GM12878 (cell line): ENCODE measurements around the gene CCDC106. TPM values are rescaled to one million over a fixed set of nuclear protein-coding genes. Genes with fewer than 3 reads are reported as not detected.

ENCODE experiments used
- ATAC-seq: fragments of 200-7000 bp; cut with Tn5 transposase; 3 replicates; pipeline ENCODE4 v1.9.1; 2020; ENCODE audit warnings: mild to moderate bottlenecking, moderate library complexity
- BruUV-seq: library from RNA; stranded (reverse); fragments of 400-500 nt; replicated peaks from 2 replicates; lab custom pipeline; 2021; lab: Mats Ljungman, UMichigan
- CTCF ChIA-PET: fragments of 300-600 bp; sonication (Branson Sonifier 250); formaldehyde crosslinking; extraction: SDS; loops from one replicate; lab custom pipeline; 2021; ENCODE audit warnings: inconsistent platforms; lab: Yijun Ruan, JAX
- POLR2A ChIA-PET: fragments of 350-600 bp; formaldehyde crosslinking; extraction: SDS; loops from one replicate; lab custom pipeline; 2021; ENCODE audit warnings: inconsistent platforms; lab: Charles Lee
- RAD21 ChIA-PET: fragments of 300-600 bp; sonication (Branson Sonifier 250); formaldehyde crosslinking; loops from one replicate; lab custom pipeline; 2023; ENCODE audit warnings: antibody characterized with exemption; ENCODE audit not compliant: unreplicated experiment; lab: Charles Lee
- SMC1A ChIA-PET: fragments of 300-600 bp; sonication (Branson Sonifier 250); formaldehyde crosslinking; loops from one replicate; lab custom pipeline; 2023; ENCODE audit not compliant: unreplicated experiment, uncharacterized antibody; lab: Charles Lee
- DNase-seq: peaks from one replicate; pipeline ENCODE4 v3.0.0-alpha.2; 2011; ENCODE audit warnings: low read depth, low spot score
- FAIRE-seq: peaks from 3 replicates; lab custom pipeline; 2011; peaks lifted over from hg19 to GRCh38; lab: Jason Lieb, UNC
- H2AFZ ChIP-seq: 2 replicates; pipeline ENCODE4 v1.6.0; 2011; ENCODE audit warnings: low read depth, low read length, control low read depth; ENCODE audit not compliant: control insufficient read depth
- H3K27ac ChIP-seq: 2 replicates; pipeline ENCODE4 v1.5.1; 2011; ENCODE audit warnings: control low read depth; ENCODE audit not compliant: control insufficient read depth, insufficient read depth
- H3K27me3 ChIP-seq, 2 experiments: replicated peaks in 1 of 2; 2 replicates each; pipeline versions ENCODE4 v1.6.0 to v1.6.1; 2011; ENCODE audit warnings: low read length in 1 of 2; ENCODE audit not compliant: control insufficient read depth in 2 of 2, insufficient read depth in 2 of 2
- H3K36me3 ChIP-seq, 2 experiments: 2 replicates each; pipeline ENCODE4 v1.5.1; 2011; ENCODE audit warnings: low read length in 1 of 2; ENCODE audit not compliant: control insufficient read depth in 2 of 2, insufficient read depth in 2 of 2
- H3K4me1 ChIP-seq: 2 replicates; pipeline ENCODE4 v1.6.1; 2011; ENCODE audit warnings: mild to moderate bottlenecking, low read length, moderate library complexity, mixed read lengths; ENCODE audit not compliant: control insufficient read depth, insufficient read depth
- H3K4me2 ChIP-seq: 2 replicates; pipeline ENCODE4 v1.6.0; 2011; ENCODE audit warnings: control low read depth; ENCODE audit not compliant: control insufficient read depth, insufficient read depth
- H3K4me3 ChIP-seq: fragments of 200-600 bp; sonication (generic); 2 replicates; pipeline ENCODE4 v1.5.1; 2016
- H3K79me2 ChIP-seq: 2 replicates; pipeline ENCODE4 v1.6.0; 2011; ENCODE audit warnings: low read length; ENCODE audit not compliant: control insufficient read depth, insufficient read depth
- H3K9ac ChIP-seq: 2 replicates; pipeline ENCODE4 v1.8.0; 2011; ENCODE audit warnings: low read length, control low read depth, mixed read lengths; ENCODE audit not compliant: control insufficient read depth, insufficient read depth
- H3K9me3 ChIP-seq: replicated peaks from 3 replicates; pipeline ENCODE4 v1.5.1; 2011; ENCODE audit warnings: mild to moderate bottlenecking, low read length; ENCODE audit not compliant: control insufficient read depth, insufficient read depth
- H4K20me1 ChIP-seq: 2 replicates; pipeline ENCODE4 v1.6.0; 2011; ENCODE audit not compliant: control insufficient read depth, insufficient read depth
- CBX3 ChIP-seq: fragments of 200-600 bp; sonication (generic); IDR thresholded peaks from 2 replicates; pipeline ENCODE4 v1.6.1; 2016; ENCODE audit warnings: low read depth, borderline replicate concordance
- CBX5 ChIP-seq: sonication (generic); IDR thresholded peaks from 2 replicates; pipeline ENCODE4 v1.6.1; 2016; ENCODE audit warnings: low read depth, moderate library complexity, mild to moderate bottlenecking, inconsistent platforms
- FOXM1 ChIP-seq: IDR thresholded peaks from 2 replicates; pipeline ENCODE4 v1.6.1; 2012; ENCODE audit warnings: low read depth, mild to moderate bottlenecking, inconsistent platforms, low read length, moderate library complexity
- GATAD2B ChIP-seq: fragments of 450-650 bp; conservative IDR thresholded peaks from 2 replicates; pipeline ENCODE4 v1.6.1; 2017; ENCODE audit warnings: low read depth, mild to moderate bottlenecking, moderate library complexity
- KDM1A ChIP-seq: fragments of 200-600 bp; sonication (generic); IDR thresholded peaks from 2 replicates; pipeline ENCODE4 v1.6.1; 2016; ENCODE audit warnings: borderline replicate concordance
- NBN ChIP-seq: fragments of 450-650 bp; IDR thresholded peaks from 2 replicates; pipeline ENCODE4 v1.6.1; 2016
- NFYB ChIP-seq: IDR thresholded peaks from 2 replicates; pipeline ENCODE4 v1.6.1; 2011; ENCODE audit warnings: low read depth, mild to moderate bottlenecking, low read length, improper control_type of control experiment, moderate library complexity; ENCODE audit not compliant: insufficient read depth
- NR2F1 ChIP-seq: fragments of 450-650 bp; conservative IDR thresholded peaks from 2 replicates; pipeline ENCODE4 v1.6.1; 2017; ENCODE audit warnings: mild to moderate bottlenecking
- RAD51 ChIP-seq: fragments of 450-650 bp; IDR thresholded peaks from 2 replicates; pipeline ENCODE4 v1.6.1; 2016; ENCODE audit warnings: moderate library complexity, mild to moderate bottlenecking, inconsistent platforms
- TCF7 ChIP-seq: IDR thresholded peaks from 2 replicates; pipeline ENCODE4 v1.6.1; 2014; ENCODE audit warnings: antibody characterized with exemption, borderline replicate concordance
- YBX1 ChIP-seq: fragments of 450-650 bp; IDR thresholded peaks from 2 replicates; pipeline ENCODE4 v1.6.1; 2016; ENCODE audit warnings: antibody characterized with exemption
- ZSCAN29 ChIP-seq: fragments of 450-650 bp; IDR thresholded peaks from 2 replicates; pipeline ENCODE4 v1.6.1; 2017; ENCODE audit warnings: mild to moderate bottlenecking, moderate library complexity
- WGBS: methylation state at CpG from one replicate; pipeline ENCODE4 v1.1.6; 2016; ENCODE audit warnings: low lambda C conversion rate; ENCODE audit not compliant: insufficient replicate concordance, insufficient coverage; ENCODE audit errors: missing lambda C conversion rate; 5-methylcytosine and 5-hydroxymethylcytosine counted together
- in situ Hi-C: fragments of 300-500 bp; cut with MboI; formaldehyde crosslinking; loops from 9 replicates; pipeline ENCODE4 v1.14.3; 2018; ENCODE audit warnings: mixed read lengths
- intact Hi-C: fragments of 100-400 bp; cut with micrococcal nuclease; formaldehyde crosslinking; loops from one replicate; pipeline ENCODE4 v1.14.2; 2022; ENCODE audit not compliant: unreplicated experiment
- polyA plus RNA-seq, 11 experiments: library from polyadenylated mRNA; depleted of rRNA in 4 of 11; unstranded in 6 of 11; stranded (reverse) in 5 of 11; fragments of >200 nt; fragmentation: Nextera tagmentation in 4 of 11; fragmentation: Illumina TruSeq in 1 of 11; extraction: Ambion mirVana in 4 of 11; extraction: Trizol in 1 of 11; gene quantifications; 1 replicate in 1 of 11; 2 replicates in 10 of 11; pipeline versions ENCODE4 v1.2.1 to v1.2.3, GENCODE V29; 2011 to 2016; ENCODE audit warnings: inconsistent platforms in 2 of 11, missing spikeins in 2 of 11, low read depth in 1 of 11
- total RNA-seq, 4 experiments: library from RNA; depleted of rRNA in 3 of 4; stranded (reverse); fragments of >200 nt in 3 of 4; fragmentation: Illumina TruSeq in 1 of 4; extraction: Trizol in 1 of 4; gene quantifications; 2 replicates each; pipeline versions ENCODE4 v1.2.1 to v1.2.3, GENCODE V29; 2013 to 2021
- TF ChIP-seq, protein P1 (sequence below): fragments of 450-650 bp; IDR thresholded peaks from 2 replicates; pipeline ENCODE4 v1.6.1; 2016; ENCODE audit warnings: mild to moderate bottlenecking
- TF ChIP-seq, protein P2 (sequence below): fragments of 450-650 bp; IDR thresholded peaks from 2 replicates; pipeline ENCODE4 v1.6.1; 2017; ENCODE audit warnings: mild to moderate bottlenecking, low read depth, inconsistent platforms; ENCODE audit not compliant: poor library complexity, severe bottlenecking
- TF ChIP-seq, protein P3 (sequence below): fragments of 450-650 bp; IDR thresholded peaks from 2 replicates; pipeline ENCODE4 v1.6.1; 2014; ENCODE audit warnings: mild to moderate bottlenecking
- TF ChIP-seq, protein P4 (sequence below): IDR thresholded peaks from 2 replicates; pipeline ENCODE4 v1.6.1; 2011; ENCODE audit warnings: borderline replicate concordance, low read depth, mild to moderate bottlenecking, moderate library complexity, mixed read lengths, low read length; ENCODE audit not compliant: insufficient read depth; ENCODE audit errors: extremely low read length

CCDC106 gene
- total and polyA plus RNA-seq, 10 of the 15 experiments (the other 5 are each of a cell fraction or from before 2014, with no cell fraction given) = 0.04 to 35.9 (median 19.8) TPM

DNA sequence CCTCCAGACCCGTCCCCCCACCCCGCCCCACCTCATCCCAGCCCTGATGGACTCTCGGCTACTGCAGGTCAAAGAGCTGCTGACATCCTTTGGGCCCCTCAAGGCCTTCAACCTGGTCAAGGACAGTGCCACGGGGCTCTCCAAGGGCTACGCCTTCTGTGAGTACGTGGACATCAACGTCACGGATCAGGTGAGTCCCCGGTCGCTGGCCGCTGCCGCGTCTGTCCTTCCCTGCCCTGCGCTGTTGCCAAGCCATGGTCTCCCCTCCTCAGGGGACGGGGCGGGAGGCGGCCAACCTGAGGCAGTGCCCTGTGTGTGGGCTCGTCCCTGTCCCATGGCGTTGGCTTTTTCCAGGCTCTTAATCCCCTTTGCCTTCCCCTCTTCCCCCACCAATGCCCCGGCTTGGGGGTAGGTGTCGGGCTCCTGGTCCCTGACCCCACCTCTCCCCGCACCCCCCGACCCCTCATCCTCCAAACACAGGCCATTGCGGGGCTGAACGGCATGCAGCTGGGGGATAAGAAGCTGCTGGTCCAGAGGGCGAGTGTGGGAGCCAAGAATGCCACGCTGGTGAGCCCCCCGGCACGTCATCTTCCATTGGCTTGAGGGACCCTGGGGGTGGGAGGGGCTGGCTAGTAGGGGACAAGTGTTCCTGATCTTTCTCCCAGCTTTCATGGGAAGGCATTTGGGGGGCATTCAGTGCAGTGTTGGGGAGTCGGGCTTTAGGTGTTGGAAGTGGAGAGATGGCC lies 20.8 kb downstream of the CCDC106 start:
- peaks cover 17% of the 10 kb centered on the region for H3K79me2 ChIP-seq
- no TSS peak for BruUV-seq
- H4K20me1 ChIP-seq = peaks cover 18% of the 10 kb centered on the region
- FAIRE-seq (no peak), DNase-seq (no peak), ATAC-seq (no peak)
- no peaks in the 10 kb centered on the region for H3K27me3 ChIP-seq
- H3K9me3 ChIP-seq = no peaks in the 10 kb centered on the region
- H3K9ac ChIP-seq = no peak overlapping the region
- no peak overlapping the region for H3K27ac ChIP-seq
- no peak overlapping the region for H3K4me3 ChIP-seq
- no peak overlapping the region for H3K4me2 ChIP-seq
- WGBS = 93% methylated on average over 28 of the region's 30 CpGs
- in situ Hi-C loops = loop anchor here (25.0 kb wide), 1 partner anchor 1531 kb away; the partner anchor contains the start of gene CNOT3
- H3K36me3 ChIP-seq = peaks cover 35 to 55% of the 10 kb centered on the region in 2 experiments
- RAD21 ChIA-PET = no interaction called here
- POLR2A ChIA-PET = interaction anchor here (0.6 kb wide), 1 partner anchor 277 kb away, joined by 4 read pairs; no protein-coding TSS in a partner anchor
- SMC1A ChIA-PET = no interaction called here
- H3K4me1 ChIP-seq = no peaks in the 10 kb centered on the region; the same call in 1 of the 2 replicates
- CTCF ChIA-PET = interaction anchor here (1.0 kb wide), 1 partner anchor 36 kb away, joined by 5 read pairs; no protein-coding TSS in a partner anchor
- intact Hi-C loops = no loop called here
- no peak overlapping the region for H2AFZ ChIP-seq
- TF ChIP-seq KDM1A (no peak), YBX1 (no peak), CBX5 (no peak), GATAD2B (no peak), FOXM1 (no peak), NR2F1 (no peak), TCF7 (no peak), ZSCAN29 (no peak), RAD51 (no peak), CBX3 (no peak), NFYB (no peak), NBN (no peak)
- TF ChIP-seq, protein P1, sequence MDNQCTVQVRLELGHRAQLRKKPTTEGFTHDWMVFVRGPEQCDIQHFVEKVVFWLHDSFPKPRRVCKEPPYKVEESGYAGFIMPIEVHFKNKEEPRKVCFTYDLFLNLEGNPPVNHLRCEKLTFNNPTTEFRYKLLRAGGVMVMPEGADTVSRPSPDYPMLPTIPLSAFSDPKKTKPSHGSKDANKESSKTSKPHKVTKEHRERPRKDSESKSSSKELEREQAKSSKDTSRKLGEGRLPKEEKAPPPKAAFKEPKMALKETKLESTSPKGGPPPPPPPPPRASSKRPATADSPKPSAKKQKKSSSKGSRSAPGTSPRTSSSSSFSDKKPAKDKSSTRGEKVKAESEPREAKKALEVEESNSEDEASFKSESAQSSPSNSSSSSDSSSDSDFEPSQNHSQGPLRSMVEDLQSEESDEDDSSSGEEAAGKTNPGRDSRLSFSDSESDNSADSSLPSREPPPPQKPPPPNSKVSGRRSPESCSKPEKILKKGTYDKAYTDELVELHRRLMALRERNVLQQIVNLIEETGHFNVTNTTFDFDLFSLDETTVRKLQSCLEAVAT = no peak
- TF ChIP-seq, protein P2, sequence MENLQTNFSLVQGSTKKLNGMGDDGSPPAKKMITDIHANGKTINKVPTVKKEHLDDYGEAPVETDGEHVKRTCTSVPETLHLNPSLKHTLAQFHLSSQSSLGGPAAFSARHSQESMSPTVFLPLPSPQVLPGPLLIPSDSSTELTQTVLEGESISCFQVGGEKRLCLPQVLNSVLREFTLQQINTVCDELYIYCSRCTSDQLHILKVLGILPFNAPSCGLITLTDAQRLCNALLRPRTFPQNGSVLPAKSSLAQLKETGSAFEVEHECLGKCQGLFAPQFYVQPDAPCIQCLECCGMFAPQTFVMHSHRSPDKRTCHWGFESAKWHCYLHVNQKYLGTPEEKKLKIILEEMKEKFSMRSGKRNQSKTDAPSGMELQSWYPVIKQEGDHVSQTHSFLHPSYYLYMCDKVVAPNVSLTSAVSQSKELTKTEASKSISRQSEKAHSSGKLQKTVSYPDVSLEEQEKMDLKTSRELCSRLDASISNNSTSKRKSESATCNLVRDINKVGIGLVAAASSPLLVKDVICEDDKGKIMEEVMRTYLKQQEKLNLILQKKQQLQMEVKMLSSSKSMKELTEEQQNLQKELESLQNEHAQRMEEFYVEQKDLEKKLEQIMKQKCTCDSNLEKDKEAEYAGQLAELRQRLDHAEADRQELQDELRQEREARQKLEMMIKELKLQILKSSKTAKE = no peak
- TF ChIP-seq, protein P3, sequence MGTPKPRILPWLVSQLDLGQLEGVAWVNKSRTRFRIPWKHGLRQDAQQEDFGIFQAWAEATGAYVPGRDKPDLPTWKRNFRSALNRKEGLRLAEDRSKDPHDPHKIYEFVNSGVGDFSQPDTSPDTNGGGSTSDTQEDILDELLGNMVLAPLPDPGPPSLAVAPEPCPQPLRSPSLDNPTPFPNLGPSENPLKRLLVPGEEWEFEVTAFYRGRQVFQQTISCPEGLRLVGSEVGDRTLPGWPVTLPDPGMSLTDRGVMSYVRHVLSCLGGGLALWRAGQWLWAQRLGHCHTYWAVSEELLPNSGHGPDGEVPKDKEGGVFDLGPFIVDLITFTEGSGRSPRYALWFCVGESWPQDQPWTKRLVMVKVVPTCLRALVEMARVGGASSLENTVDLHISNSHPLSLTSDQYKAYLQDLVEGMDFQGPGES = no peak
- TF ChIP-seq, protein P4, sequence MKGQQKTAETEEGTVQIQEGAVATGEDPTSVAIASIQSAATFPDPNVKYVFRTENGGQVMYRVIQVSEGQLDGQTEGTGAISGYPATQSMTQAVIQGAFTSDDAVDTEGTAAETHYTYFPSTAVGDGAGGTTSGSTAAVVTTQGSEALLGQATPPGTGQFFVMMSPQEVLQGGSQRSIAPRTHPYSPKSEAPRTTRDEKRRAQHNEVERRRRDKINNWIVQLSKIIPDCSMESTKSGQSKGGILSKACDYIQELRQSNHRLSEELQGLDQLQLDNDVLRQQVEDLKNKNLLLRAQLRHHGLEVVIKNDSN = no peak
